ELF-1 (cell line): ENCODE results near the gene ALDH7A1.
A peak's percentile ranks its signal among the peaks of the same experiment; 100 is the strongest.
"Not testable (repeated sequence)": the region's sequence is repeated elsewhere in the genome, so short reads cannot be mapped to it uniquely, and the experiment has no call there.

Experiments used
- DNase-seq: peaks from one replicate; pipeline ENCODE4 v3.0.0-alpha.2; 2016; ENCODE audit warnings: low read depth, low spot score

Gene ALDH7A1

GRCh38 chr5:126535856-126536545, 59.0 kb downstream of the ALDH7A1 start:
- no peak for DNase-seq

- no peak for DNase-seq
Measured at GRCh38 chr5:126534553-126534952, 60.5 kb downstream of the ALDH7A1 start.

- DNase-seq = no peak
Measured at GRCh38 chr5:126531543-126532120, 63.4 kb downstream of the ALDH7A1 start.

GRCh38 chr5:126527892-126528291, 67.1 kb downstream of the ALDH7A1 start:
- DNase-seq = no peak

GRCh38 chr5:126527158-126527557, 67.9 kb downstream of the ALDH7A1 start:
- no peak for DNase-seq

- DNase-seq = no peak
Measured at GRCh38 chr5:126526493-126526892, 68.5 kb downstream of the ALDH7A1 start.

- peak; percentile 64 for DNase-seq
Measured at GRCh38 chr5:126525630-126526245, 69.3 kb downstream of the ALDH7A1 start.

GRCh38 chr5:126523818-126524510, 71.1 kb downstream of the ALDH7A1 start:
- DNase-seq = no peak

- DNase-seq = peak; percentile 74
Measured at GRCh38 chr5:126521130-126521529, 73.9 kb downstream of the ALDH7A1 start.

- DNase-seq = no peak
Measured at GRCh38 chr5:126520593-126520953, 74.4 kb downstream of the ALDH7A1 start.

- DNase-seq = no peak
Measured at GRCh38 chr5:126519637-126520592, 75.1 kb downstream of the ALDH7A1 start.

GRCh38 chr5:126519223-126519622, 75.8 kb downstream of the ALDH7A1 start:
- DNase-seq = not testable (repeated sequence)

GRCh38 chr5:126516852-126517251, 78.2 kb downstream of the ALDH7A1 start:
- no peak for DNase-seq

GRCh38 chr5:126516133-126516532, 78.9 kb downstream of the ALDH7A1 start:
- DNase-seq = no peak

GRCh38 chr5:126515337-126515736, 79.7 kb downstream of the ALDH7A1 start:
- no peak for DNase-seq

- no peak for DNase-seq
Measured at GRCh38 chr5:126514558-126515141, 80.4 kb downstream of the ALDH7A1 start.

GRCh38 chr5:126514131-126514557, 80.9 kb downstream of the ALDH7A1 start:
- DNase-seq = no peak

- DNase-seq = no peak
Measured at GRCh38 chr5:126513703-126514102, 81.3 kb downstream of the ALDH7A1 start.

- DNase-seq = no peak
Measured at GRCh38 chr5:126513302-126513701, 81.7 kb downstream of the ALDH7A1 start.

- no peak for DNase-seq
Measured at GRCh38 chr5:126512451-126512850, 82.6 kb downstream of the ALDH7A1 start.

- DNase-seq = no peak
Measured at GRCh38 chr5:126511961-126512360, 83.1 kb downstream of the ALDH7A1 start.
